ENCODE data around the gene GNAT2. TPM values are rescaled to one million over a fixed set of nuclear protein-coding genes. Genes with fewer than 3 reads are reported as not detected.

The GNAT2 gene
- total RNA-seq, 1 donor from 2014 or later = not detected

DNA sequence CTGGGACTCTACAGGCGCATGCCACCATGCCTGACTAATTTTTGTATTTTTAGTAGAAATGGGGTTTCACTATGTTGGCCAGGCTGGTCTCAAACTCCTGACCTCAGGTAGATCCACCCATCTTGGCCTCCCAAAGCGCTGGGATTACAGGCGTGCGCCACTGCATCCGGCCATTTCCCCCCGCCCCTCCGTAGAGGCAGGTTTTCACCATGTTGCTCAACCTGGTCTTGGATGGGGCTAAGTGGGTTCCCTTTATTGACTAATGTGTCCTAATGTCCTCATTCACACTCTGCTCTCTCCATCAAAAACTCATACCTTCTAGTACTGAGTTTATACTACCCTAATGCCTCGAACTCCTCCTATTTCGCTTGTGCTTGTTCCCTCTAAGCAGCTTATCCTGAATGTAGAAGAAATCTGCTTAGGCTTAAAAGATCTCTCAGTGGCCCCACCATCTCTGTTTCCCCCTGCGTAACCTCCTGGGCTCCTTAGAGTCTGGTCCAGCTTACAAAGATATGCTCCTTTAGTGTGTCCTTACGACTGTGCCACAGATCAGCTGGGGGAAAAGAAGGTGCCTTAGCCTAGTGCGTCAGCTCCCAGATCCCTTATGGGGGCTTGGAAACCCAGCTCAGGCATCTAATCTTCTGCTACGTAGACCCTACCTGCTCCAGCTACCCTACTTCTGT is 8.0 kb downstream of the GNAT2 start:
- TF ChIP-seq, protein P1, sequence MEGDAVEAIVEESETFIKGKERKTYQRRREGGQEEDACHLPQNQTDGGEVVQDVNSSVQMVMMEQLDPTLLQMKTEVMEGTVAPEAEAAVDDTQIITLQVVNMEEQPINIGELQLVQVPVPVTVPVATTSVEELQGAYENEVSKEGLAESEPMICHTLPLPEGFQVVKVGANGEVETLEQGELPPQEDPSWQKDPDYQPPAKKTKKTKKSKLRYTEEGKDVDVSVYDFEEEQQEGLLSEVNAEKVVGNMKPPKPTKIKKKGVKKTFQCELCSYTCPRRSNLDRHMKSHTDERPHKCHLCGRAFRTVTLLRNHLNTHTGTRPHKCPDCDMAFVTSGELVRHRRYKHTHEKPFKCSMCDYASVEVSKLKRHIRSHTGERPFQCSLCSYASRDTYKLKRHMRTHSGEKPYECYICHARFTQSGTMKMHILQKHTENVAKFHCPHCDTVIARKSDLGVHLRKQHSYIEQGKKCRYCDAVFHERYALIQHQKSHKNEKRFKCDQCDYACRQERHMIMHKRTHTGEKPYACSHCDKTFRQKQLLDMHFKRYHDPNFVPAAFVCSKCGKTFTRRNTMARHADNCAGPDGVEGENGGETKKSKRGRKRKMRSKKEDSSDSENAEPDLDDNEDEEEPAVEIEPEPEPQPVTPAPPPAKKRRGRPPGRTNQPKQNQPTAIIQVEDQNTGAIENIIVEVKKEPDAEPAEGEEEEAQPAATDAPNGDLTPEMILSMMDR (IDR thresholded peaks at IDR 0.05) = no peak
- H3K36me3 Mint-ChIP-seq (ENCODE audit: low read depth) = no peaks in the 10 kb centered on the region
- H3K9me3 Mint-ChIP-seq (ENCODE audit: low read depth) = no peaks in the 10 kb centered on the region
- peak overlapping the region; percentile 82 for H3K27ac Mint-ChIP-seq (ENCODE audit: unreplicated experiment)
- H3K4me3 Mint-ChIP-seq (ENCODE audit: unreplicated experiment) = no peak overlapping the region
- no peaks in the 10 kb centered on the region for H3K27me3 Mint-ChIP-seq (ENCODE audit: low read depth)
- DNase-seq (ENCODE audit: low spot score) = no peak
- peaks cover 19% of the 10 kb centered on the region for H3K4me1 Mint-ChIP-seq (ENCODE audit: low read depth)

DNA sequence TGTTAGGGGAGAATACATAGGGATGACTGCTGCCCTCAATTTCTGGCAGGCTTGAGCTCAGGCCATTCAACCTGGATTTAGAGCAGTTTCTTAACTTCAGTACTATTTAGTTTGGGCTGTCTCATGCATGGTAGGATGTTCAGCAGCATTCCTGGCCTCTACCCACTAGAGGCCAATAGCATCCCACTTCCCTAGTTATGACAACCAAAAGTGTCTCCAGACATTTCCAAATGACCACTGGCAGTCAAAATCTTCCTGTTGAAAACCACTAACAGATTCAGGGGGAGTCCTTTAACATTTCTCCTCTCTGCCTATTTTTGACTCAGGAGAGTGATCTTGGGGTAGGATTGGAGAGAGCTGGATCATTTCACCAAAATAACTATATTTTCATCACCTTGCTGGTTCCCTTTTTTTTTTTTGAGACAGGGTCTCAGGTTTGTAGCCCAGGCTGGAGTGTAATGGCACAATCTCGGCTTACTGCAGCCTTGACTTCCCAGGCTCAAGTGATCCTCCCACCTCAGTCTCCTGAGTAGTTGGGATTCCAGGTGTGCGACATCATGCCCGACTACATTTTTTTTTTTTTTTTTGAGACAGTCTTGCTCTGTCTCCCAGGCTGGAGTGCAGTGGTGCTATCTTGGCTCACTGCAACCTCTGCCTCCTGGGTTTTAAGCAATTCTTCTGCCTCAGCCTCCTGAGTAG is 8.7 kb downstream of the GNAT2 start:
- no peak for DNase-seq (ENCODE audit: low spot score)
- Mint-ChIP-seq H3K36me3 (ENCODE audit: low read depth) (no peaks in the 10 kb centered on the region), H3K4me1 (ENCODE audit: low read depth) (peaks cover 19% of the 10 kb centered on the region), H3K27me3 (ENCODE audit: low read depth) (no peaks in the 10 kb centered on the region), H3K9me3 (ENCODE audit: low read depth) (no peaks in the 10 kb centered on the region), H3K27ac (ENCODE audit: unreplicated experiment) (peak overlapping the region; percentile 82), H3K4me3 (ENCODE audit: unreplicated experiment) (no peak overlapping the region)
- TF ChIP-seq, protein P1 (IDR thresholded peaks at IDR 0.05) = no peak

DNA sequence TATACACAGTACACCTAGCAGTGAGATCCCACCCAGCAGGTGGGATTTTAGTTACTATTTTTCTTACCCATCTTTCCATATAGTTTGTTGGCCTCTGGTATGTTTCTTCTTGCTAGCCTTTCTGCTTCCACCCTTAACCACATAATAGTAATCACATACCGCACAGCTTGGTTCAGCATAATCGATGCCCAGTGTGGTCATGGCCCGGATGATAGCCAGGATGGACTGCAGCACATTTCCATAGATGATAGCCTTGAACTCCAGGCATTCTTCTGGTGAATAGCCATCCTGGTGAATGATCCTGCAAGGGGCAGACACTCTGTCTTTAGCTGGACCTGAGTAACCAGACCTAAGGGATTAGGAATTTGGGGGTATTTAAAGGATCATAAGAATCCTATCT is 9.5 kb downstream of the GNAT2 start:
- no peak for DNase-seq (ENCODE audit: low spot score)
- no peaks in the 10 kb centered on the region for H3K27me3 Mint-ChIP-seq (ENCODE audit: low read depth)
- H3K27ac Mint-ChIP-seq (ENCODE audit: unreplicated experiment) = no peak overlapping the region
- peaks cover 19% of the 10 kb centered on the region for H3K4me1 Mint-ChIP-seq (ENCODE audit: low read depth)
- no peak overlapping the region for H3K4me3 Mint-ChIP-seq (ENCODE audit: unreplicated experiment)
- TF ChIP-seq, protein P1 (IDR thresholded peaks at IDR 0.05) = no peak
- no peaks in the 10 kb centered on the region for H3K36me3 Mint-ChIP-seq (ENCODE audit: low read depth)
- no peaks in the 10 kb centered on the region for H3K9me3 Mint-ChIP-seq (ENCODE audit: low read depth)

DNA sequence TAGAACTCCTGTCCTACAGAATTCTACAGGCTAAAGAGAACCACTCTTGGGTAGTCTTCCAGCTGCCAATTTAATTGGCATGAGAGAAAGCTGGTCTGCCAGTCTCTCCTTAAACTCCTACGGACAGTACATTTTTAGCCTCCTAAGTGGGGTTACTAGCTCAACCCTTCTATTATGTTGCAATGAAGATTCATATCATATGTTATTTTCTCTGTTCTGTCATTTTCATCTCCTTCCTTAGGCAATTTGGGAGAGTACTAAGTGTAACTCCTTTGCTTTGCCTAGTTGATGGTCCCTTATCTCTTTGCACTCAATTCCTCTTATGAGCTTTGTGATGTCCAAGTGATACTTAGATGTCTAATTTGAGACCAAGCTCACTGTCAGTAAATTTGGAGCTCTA is 14.0 kb downstream of the GNAT2 start:
- Mint-ChIP-seq H3K9me3 (ENCODE audit: low read depth) (no peaks in the 10 kb centered on the region), H3K36me3 (ENCODE audit: low read depth) (peaks cover 3% of the 10 kb centered on the region), H3K27ac (ENCODE audit: unreplicated experiment) (no peak overlapping the region), H3K4me3 (ENCODE audit: unreplicated experiment) (no peak overlapping the region), H3K27me3 (ENCODE audit: low read depth) (no peaks in the 10 kb centered on the region), H3K4me1 (ENCODE audit: low read depth) (peaks cover 5% of the 10 kb centered on the region)
- no peak for DNase-seq (ENCODE audit: low spot score)
- TF ChIP-seq, protein P1 (IDR thresholded peaks at IDR 0.05) = no peak

DNA sequence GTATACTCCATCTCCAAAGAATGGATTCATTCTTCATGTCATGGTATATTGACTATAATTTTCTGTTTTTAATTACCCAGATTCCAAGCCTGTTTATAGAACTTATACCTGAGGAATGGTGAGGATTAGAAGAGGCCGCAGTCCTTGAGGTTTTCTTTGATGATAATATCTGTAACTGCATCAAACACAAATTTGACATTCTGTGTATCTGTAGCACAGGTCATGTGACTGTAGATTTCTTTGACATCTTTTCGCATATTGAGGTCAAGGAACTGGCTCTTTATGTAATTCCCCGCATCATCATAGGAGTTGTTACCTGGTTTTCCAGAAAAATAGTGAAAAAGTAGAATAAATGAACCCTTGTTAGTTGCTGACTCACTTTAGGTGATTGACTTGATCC is 16.2 kb downstream of the GNAT2 start:
- Mint-ChIP-seq H3K27me3 (ENCODE audit: low read depth) (no peaks in the 10 kb centered on the region), H3K36me3 (ENCODE audit: low read depth) (peaks cover 7% of the 10 kb centered on the region), H3K9me3 (ENCODE audit: low read depth) (no peaks in the 10 kb centered on the region), H3K27ac (ENCODE audit: unreplicated experiment) (no peak overlapping the region), H3K4me1 (ENCODE audit: low read depth) (peaks cover 2% of the 10 kb centered on the region), H3K4me3 (ENCODE audit: unreplicated experiment) (no peak overlapping the region)
- TF ChIP-seq, protein P1 (IDR thresholded peaks at IDR 0.05) = no peak
- no peak for DNase-seq (ENCODE audit: low spot score)

Measured in chondrocyte (in vitro differentiated cells).